Neural progenitor cell (in vitro differentiated cells): ENCODE data around the gene FBXL17.

Experiments used
- EZH2phosphoT487 ChIP-seq: fragments of 200-600 bp; sonication (generic); IDR thresholded peaks from 2 replicates; pipeline ENCODE4 v1.6.1; 2017; ENCODE audit warnings: antibody characterized with exemption
- TF ChIP-seq, protein P1 (sequence below): fragments of 200-600 bp; sonication (generic); IDR thresholded peaks from 2 replicates; pipeline ENCODE4 v1.5.1; 2017; ENCODE audit warnings: antibody characterized with exemption, mild to moderate bottlenecking

DNA sequence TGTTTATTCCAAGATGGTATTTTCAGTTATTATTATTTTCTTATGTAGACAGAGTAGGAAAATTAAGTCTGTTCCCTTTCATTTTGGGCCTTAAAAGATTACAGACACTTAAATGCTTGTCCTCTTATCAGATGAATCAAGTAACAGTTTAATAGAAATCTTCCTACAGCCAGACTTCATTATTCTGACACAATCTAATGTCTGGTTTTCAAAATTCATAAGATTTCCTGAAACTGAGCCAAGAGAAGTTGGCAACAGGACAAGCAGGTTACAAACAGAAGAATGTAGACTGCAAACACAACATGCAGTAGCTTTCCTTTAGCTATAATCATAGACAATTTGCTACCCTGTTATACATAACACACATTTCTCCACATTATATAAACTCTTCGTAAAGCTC is 130.5 kb downstream of the FBXL17 start:
- TF ChIP-seq, protein P1, sequence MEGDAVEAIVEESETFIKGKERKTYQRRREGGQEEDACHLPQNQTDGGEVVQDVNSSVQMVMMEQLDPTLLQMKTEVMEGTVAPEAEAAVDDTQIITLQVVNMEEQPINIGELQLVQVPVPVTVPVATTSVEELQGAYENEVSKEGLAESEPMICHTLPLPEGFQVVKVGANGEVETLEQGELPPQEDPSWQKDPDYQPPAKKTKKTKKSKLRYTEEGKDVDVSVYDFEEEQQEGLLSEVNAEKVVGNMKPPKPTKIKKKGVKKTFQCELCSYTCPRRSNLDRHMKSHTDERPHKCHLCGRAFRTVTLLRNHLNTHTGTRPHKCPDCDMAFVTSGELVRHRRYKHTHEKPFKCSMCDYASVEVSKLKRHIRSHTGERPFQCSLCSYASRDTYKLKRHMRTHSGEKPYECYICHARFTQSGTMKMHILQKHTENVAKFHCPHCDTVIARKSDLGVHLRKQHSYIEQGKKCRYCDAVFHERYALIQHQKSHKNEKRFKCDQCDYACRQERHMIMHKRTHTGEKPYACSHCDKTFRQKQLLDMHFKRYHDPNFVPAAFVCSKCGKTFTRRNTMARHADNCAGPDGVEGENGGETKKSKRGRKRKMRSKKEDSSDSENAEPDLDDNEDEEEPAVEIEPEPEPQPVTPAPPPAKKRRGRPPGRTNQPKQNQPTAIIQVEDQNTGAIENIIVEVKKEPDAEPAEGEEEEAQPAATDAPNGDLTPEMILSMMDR, result no peak
- no peak for TF ChIP-seq EZH2phosphoT487
